CD8-positive, alpha-beta memory T cell (primary cell): ENCODE results near the gene HOXB1. TPM values are rescaled to one million over a fixed set of nuclear protein-coding genes. Genes with fewer than 3 reads are reported as not detected.
A peak's percentile ranks its signal among the peaks of the same experiment; 100 is the strongest.

Source experiments
- CTCF ChIA-PET: fragments of 350-600 bp; sonication (Branson Sonifier 250); formaldehyde crosslinking; loops from one replicate; lab custom pipeline; 2021; ENCODE audit warnings: antibody characterized with exemption; lab: Charles Lee
- POLR2A ChIA-PET: fragments of 350-600 bp; sonication (Branson Sonifier 250); formaldehyde crosslinking; loops from one replicate; lab custom pipeline; 2021; ENCODE audit warnings: antibody characterized with exemption; lab: Charles Lee
- DNase-seq, 5 donors: peaks; one replicate each; pipeline versions ENCODE4 v3.0.0 to v3.0.0-alpha.2; 2020 to 2022; ENCODE audit warnings: mixed read lengths in 1 of 5
- H3K27ac ChIP-seq: one replicate; pipeline ENCODE4 v1.7.0; 2013; ENCODE audit warnings: low read depth, mild to moderate bottlenecking, low read length, moderate library complexity
- H3K27me3 ChIP-seq: 2 replicates; pipeline ENCODE4 v1.7.0; 2013; ENCODE audit warnings: low read length, mild to moderate bottlenecking; ENCODE audit not compliant: insufficient read depth, poor library complexity, severe bottlenecking
- H3K36me3 ChIP-seq: 2 replicates; pipeline ENCODE4 v1.7.0; 2013; ENCODE audit warnings: mild to moderate bottlenecking, low read length, moderate library complexity; ENCODE audit not compliant: insufficient read depth
- H3K4me1 ChIP-seq: 2 replicates; pipeline ENCODE4 v1.7.0; 2013; ENCODE audit warnings: mild to moderate bottlenecking, low read length, moderate library complexity; ENCODE audit not compliant: insufficient read depth
- H3K4me3 ChIP-seq: 2 replicates; pipeline ENCODE4 v1.7.0; 2013; ENCODE audit warnings: mild to moderate bottlenecking, low read length
- H3K9me3 ChIP-seq: 2 replicates; pipeline ENCODE4 v1.7.0; 2013; ENCODE audit warnings: mild to moderate bottlenecking, low read length
- H3K27ac Mint-ChIP-seq, 8 donors: one replicate each; pipeline ENCODE4 v1.8.0; 2020 to 2021; ENCODE audit warnings: mixed read lengths in 8 of 8, mild to moderate bottlenecking in 6 of 8, inconsistent platforms in 3 of 8, moderate library complexity in 3 of 8
- H3K27me3 Mint-ChIP-seq, 2 donors: one replicate each; pipeline ENCODE4 v1.8.0; 2020 to 2021; ENCODE audit warnings: mixed read lengths in 2 of 2, mild to moderate bottlenecking in 1 of 2, moderate library complexity in 1 of 2
- H3K36me3 Mint-ChIP-seq, 3 donors: one replicate each; pipeline ENCODE4 v1.8.0; 2020 to 2021; ENCODE audit warnings: mixed read lengths in 3 of 3, inconsistent platforms in 1 of 3, mild to moderate bottlenecking in 1 of 3
- H3K4me1 Mint-ChIP-seq, 3 donors: one replicate each; pipeline ENCODE4 v1.8.0; 2020 to 2021; ENCODE audit warnings: mixed read lengths in 3 of 3, inconsistent platforms in 1 of 3, mild to moderate bottlenecking in 1 of 3
- H3K4me3 Mint-ChIP-seq, 7 donors: one replicate each; pipeline ENCODE4 v1.8.0; 2020 to 2021; ENCODE audit warnings: mixed read lengths in 7 of 7, mild to moderate bottlenecking in 6 of 7, moderate library complexity in 4 of 7, inconsistent platforms in 2 of 7
- H3K9me3 Mint-ChIP-seq, 5 donors: one replicate each; pipeline ENCODE4 v1.8.0; 2020 to 2022; ENCODE audit warnings: mixed read lengths in 5 of 5, mild to moderate bottlenecking in 3 of 5, moderate library complexity in 2 of 5, inconsistent platforms in 1 of 5
- polyA plus RNA-seq: library from polyadenylated mRNA; unstranded; fragments of 300-500 nt; fragmentation: Illumina TruSeq; gene quantifications from one replicate; pipeline ENCODE4 v1.2.3, GENCODE V29; 2021
- total RNA-seq, 2 experiments: library from RNA; stranded (reverse); gene quantifications; one replicate each; pipeline ENCODE4 v1.2.3, GENCODE V29; 2021

The HOXB1 gene
- total and polyA plus RNA-seq, 3 experiments from 2014 or later = not detected

GRCh38 chr17:48546137-48546923 is 15.5 kb upstream of the HOXB1 start:
- Mint-ChIP-seq H3K27ac (peak overlapping the region in 4 of 8 donors; percentile 8 to 64 (median 58)), H3K9me3 (no peaks in the 10 kb centered on the region), H3K27me3 (peaks cover 7 to 12% of the 10 kb centered on the region in 2 donors), H3K4me3 (peak overlapping the region in 5 of 7 donors; percentile 23 to 66 (median 34)), H3K36me3 (peaks cover 0 to 25% (median 1%) of the 10 kb centered on the region in 3 donors), H3K4me1 (peaks cover 22 to 56% (median 24%) of the 10 kb centered on the region in 3 donors)
- Histone ChIP-seq H3K36me3 (no peaks in the 10 kb centered on the region), H3K4me1 (peaks cover 32% of the 10 kb centered on the region), H3K9me3 (no peaks in the 10 kb centered on the region), H3K4me3 (peak overlapping the region; percentile 21), H3K27ac (peak overlapping the region; percentile 92), H3K27me3 (peaks cover 4% of the 10 kb centered on the region)
- ChIA-PET CTCF (interaction anchor here (0.6 to 1.6 kb wide), 3 partner anchors 14 to 50 kb away, joined by 3 to 5 read pairs (median 4); partner anchors contain the start of gene HOXB5), POLR2A (interaction anchor here (0.5 kb wide), 1 partner anchor 215 kb away, joined by 3 read pairs; no protein-coding TSS in a partner anchor)
- peak in 1 of 5 donors; percentile 31 for DNase-seq

DNA sequence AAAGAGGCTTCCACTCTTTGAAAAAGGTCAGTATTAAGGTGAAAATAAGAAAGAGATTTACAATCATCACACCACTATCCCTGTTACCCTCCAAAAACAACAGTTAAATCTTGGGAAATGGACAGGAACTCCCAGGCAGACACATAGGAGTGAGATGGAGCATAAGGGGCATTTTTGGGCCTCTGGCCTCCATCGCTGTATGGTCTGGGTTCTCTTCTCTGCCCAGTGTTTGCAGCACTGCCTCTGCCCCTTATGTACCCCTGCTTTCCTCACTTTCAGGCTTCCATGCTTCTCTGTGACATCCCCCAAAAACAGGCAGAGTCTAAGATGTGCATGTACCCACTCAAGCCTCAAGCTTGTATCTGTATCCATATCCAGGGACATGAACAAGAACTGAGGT is 14.7 kb upstream of the HOXB1 start:
- Mint-ChIP-seq H3K4me3 (peak overlapping the region; percentile 65 to 98 (median 92)), H3K9me3 (no peaks in the 10 kb centered on the region), H3K36me3 (peaks cover 0 to 27% (median 1%) of the 10 kb centered on the region in 3 donors), H3K27ac (peak overlapping the region; percentile 13 to 97 (median 82)), H3K27me3 (peaks cover 7 to 17% of the 10 kb centered on the region in 2 donors), H3K4me1 (peaks cover 22 to 61% (median 28%) of the 10 kb centered on the region in 3 donors)
- Histone ChIP-seq H3K9me3 (no peaks in the 10 kb centered on the region), H3K27ac (peak overlapping the region; percentile 92), H3K27me3 (peaks cover 4% of the 10 kb centered on the region), H3K36me3 (no peaks in the 10 kb centered on the region), H3K4me1 (peaks cover 32% of the 10 kb centered on the region), H3K4me3 (no peak overlapping the region)
- ChIA-PET CTCF (no interaction called here), POLR2A (no interaction called here)
- peak in 1 of 5 donors; percentile 4 for DNase-seq

DNA sequence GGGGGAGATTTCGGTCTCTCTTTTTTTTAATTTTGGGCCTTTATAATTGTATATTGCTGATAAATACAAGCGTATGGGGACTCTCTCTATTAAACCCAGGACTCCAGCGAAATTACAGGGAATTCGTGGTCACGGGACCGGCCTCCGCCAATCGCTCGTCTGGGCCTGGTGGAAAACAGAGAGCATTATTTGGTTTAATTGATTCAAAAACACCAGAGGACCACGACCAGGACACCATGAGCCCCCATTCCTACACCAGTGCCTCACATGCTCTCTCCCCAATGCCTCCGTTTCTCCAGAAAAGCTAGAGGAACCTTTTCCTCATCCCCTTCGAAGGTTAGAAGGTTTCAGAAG is 14.2 kb upstream of the HOXB1 start, which contains the start of gene HOXB2:
TSS of gene HOXB2 (minus strand) at position 88 of the 354 bp plus-strand sequence. CDS start 198 bp downstream, outside the sequence.
- peak within 1 kb of the TSS; percentile 81 for H3K4me3 ChIP-seq
- H3K27ac Mint-ChIP-seq = peak within 1 kb of the TSS; percentile 85 to 97 (median 92)
- ChIA-PET CTCF (no interaction called here), POLR2A (no interaction called here)
- H3K9me3 ChIP-seq = no peaks in the 10 kb centered on the region
- peaks cover 4% of the 10 kb centered on the region for H3K27me3 ChIP-seq
- DNase-seq = peak in 1 of 5 donors; percentile 27
- peaks cover 28 to 67% (median 28%) of the 10 kb centered on the region in 3 donors for H3K4me1 Mint-ChIP-seq
- H3K4me1 ChIP-seq = peaks cover 32% of the 10 kb centered on the region
- H3K36me3 Mint-ChIP-seq = peaks cover 0 to 27% (median 1%) of the 10 kb centered on the region in 3 donors
- peak within 1 kb of the TSS; percentile 92 for H3K27ac ChIP-seq
- H3K9me3 Mint-ChIP-seq = no peaks in the 10 kb centered on the region
- peaks cover 7 to 19% of the 10 kb centered on the region in 2 donors for H3K27me3 Mint-ChIP-seq
- no peaks in the 10 kb centered on the region for H3K36me3 ChIP-seq
- H3K4me3 Mint-ChIP-seq = peak within 1 kb of the TSS; percentile 88 to 99 (median 95)

- ChIA-PET POLR2A (interaction anchor here (0.6 to 1.6 kb wide), 5 partner anchors 33 to 103 kb away, joined by 3 to 5 read pairs (median 4); partner anchors contain the start of gene HOXB5), CTCF (interaction anchor here (1.0 to 1.9 kb wide), 3 partner anchors 10 to 52 kb away, joined by 3 to 5 read pairs (median 4); no protein-coding TSS in a partner anchor)
- peaks cover 28 to 70% (median 29%) of the 10 kb centered on the region in 3 donors for H3K4me1 Mint-ChIP-seq
- Histone ChIP-seq H3K36me3 (no peaks in the 10 kb centered on the region), H3K27ac (peak overlapping the region; percentile 92), H3K4me3 (peak overlapping the region; percentile 81), H3K4me1 (peaks cover 32% of the 10 kb centered on the region), H3K9me3 (no peaks in the 10 kb centered on the region), H3K27me3 (peaks cover 4% of the 10 kb centered on the region)
- H3K36me3 Mint-ChIP-seq = peaks cover 0 to 23% (median 1%) of the 10 kb centered on the region in 3 donors
- peak overlapping the region; percentile 88 to 99 (median 95) for H3K4me3 Mint-ChIP-seq
- H3K9me3 Mint-ChIP-seq = no peaks in the 10 kb centered on the region
- H3K27ac Mint-ChIP-seq = peak overlapping the region; percentile 85 to 97 (median 92)
- peaks cover 7 to 22% of the 10 kb centered on the region in 2 donors for H3K27me3 Mint-ChIP-seq
- peak in 4 of 5 donors; percentile 19 to 62 (median 38) for DNase-seq
Measured at GRCh38 chr17:48544349-48545021, 13.7 kb upstream of the HOXB1 start.

- peaks cover 4% of the 10 kb centered on the region for H3K27me3 ChIP-seq
Measured at GRCh38 chr17:48543854-48544348, 13.1 kb upstream of the HOXB1 start.

DNA sequence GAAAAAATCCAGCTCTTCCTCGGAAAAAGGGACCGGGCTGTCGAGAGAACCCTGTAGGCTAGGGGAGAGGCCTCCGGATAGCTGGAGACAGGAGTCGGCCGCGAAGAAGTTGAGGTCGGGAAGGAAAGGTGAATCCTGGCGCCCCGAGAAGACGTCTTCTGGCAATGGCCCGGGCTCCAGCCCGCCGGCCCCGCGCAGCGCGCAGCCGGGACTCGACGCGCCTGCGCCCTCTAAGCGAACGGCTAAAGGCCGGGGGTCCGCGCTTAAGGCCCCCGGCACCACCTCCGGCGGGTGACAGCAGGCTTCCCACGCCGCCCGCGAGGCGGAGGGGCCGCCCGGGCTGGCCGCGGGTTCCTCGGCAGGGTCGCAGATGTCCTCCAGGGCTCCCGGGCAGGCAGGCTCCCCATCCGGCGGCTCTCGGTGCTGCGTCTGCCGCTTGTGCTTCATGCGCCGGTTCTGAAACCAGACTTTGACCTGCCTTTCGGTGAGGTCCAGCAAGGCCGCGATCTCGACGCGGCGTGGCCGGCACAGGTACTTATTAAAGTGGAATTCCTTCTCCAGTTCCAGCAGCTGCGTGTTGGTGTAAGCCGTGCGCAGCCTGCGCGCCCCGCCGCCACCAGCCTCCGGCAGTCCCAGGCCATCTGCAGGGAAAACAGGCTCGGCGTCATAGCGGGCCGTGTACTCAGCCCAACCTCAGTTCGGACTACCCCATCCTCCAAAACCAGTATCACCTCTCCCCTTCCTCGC is 12.5 kb upstream of the HOXB1 start:
- peak; percentile 32 to 75 (median 48) for DNase-seq
- Histone ChIP-seq H3K27me3 (peaks cover 4% of the 10 kb centered on the region), H3K4me1 (peaks cover 25% of the 10 kb centered on the region), H3K4me3 (peak overlapping the region; percentile 81), H3K36me3 (no peaks in the 10 kb centered on the region), H3K9me3 (no peaks in the 10 kb centered on the region), H3K27ac (peak overlapping the region; percentile 92)
- Mint-ChIP-seq H3K27ac (peak overlapping the region; percentile 85 to 100 (median 94)), H3K4me3 (peak overlapping the region; percentile 88 to 99 (median 95)), H3K4me1 (peaks cover 24 to 66% (median 29%) of the 10 kb centered on the region in 3 donors), H3K36me3 (peaks cover 0 to 23% (median 0%) of the 10 kb centered on the region in 3 donors), H3K9me3 (no peaks in the 10 kb centered on the region), H3K27me3 (peaks cover 7 to 22% of the 10 kb centered on the region in 2 donors)
- CTCF ChIA-PET = interaction anchor here (1.0 to 1.9 kb wide), 4 partner anchors 8 to 51 kb away, joined by 3 to 5 read pairs (median 4); no protein-coding TSS in a partner anchor
- POLR2A ChIA-PET = interaction anchor here (1.2 to 1.6 kb wide), 5 partner anchors 34 to 102 kb away, joined by 4 to 5 read pairs (median 4); no protein-coding TSS in a partner anchor

More at GRCh38 chr17:48543854-48544348, 13.1 kb upstream of the HOXB1 start:
- peak overlapping the region; percentile 92 for H3K27ac ChIP-seq
- peak overlapping the region; percentile 81 for H3K4me3 ChIP-seq
- peak overlapping the region; percentile 85 to 97 (median 92) for H3K27ac Mint-ChIP-seq
- ChIA-PET CTCF (interaction anchor here (1.0 to 1.9 kb wide), 3 partner anchors 9 to 52 kb away, joined by 3 to 5 read pairs (median 4); no protein-coding TSS in a partner anchor), POLR2A (interaction anchor here (0.6 to 1.6 kb wide), 5 partner anchors 34 to 103 kb away, joined by 3 to 5 read pairs (median 4); partner anchors contain the start of gene HOXB5)
- peaks cover 28 to 70% (median 29%) of the 10 kb centered on the region in 3 donors for H3K4me1 Mint-ChIP-seq
- no peaks in the 10 kb centered on the region for H3K9me3 Mint-ChIP-seq
- peaks cover 0 to 23% (median 0%) of the 10 kb centered on the region in 3 donors for H3K36me3 Mint-ChIP-seq
- H3K9me3 ChIP-seq = no peaks in the 10 kb centered on the region
- peak overlapping the region; percentile 88 to 99 (median 95) for H3K4me3 Mint-ChIP-seq
- H3K27me3 Mint-ChIP-seq = peaks cover 7 to 22% of the 10 kb centered on the region in 2 donors
- H3K36me3 ChIP-seq = no peaks in the 10 kb centered on the region
- DNase-seq = peak in 2 of 5 donors; percentile 6 to 49
- peaks cover 30% of the 10 kb centered on the region for H3K4me1 ChIP-seq
